Measurements from ENCODE around the gene PGLYRP2.

PGLYRP2 gene

DNA sequence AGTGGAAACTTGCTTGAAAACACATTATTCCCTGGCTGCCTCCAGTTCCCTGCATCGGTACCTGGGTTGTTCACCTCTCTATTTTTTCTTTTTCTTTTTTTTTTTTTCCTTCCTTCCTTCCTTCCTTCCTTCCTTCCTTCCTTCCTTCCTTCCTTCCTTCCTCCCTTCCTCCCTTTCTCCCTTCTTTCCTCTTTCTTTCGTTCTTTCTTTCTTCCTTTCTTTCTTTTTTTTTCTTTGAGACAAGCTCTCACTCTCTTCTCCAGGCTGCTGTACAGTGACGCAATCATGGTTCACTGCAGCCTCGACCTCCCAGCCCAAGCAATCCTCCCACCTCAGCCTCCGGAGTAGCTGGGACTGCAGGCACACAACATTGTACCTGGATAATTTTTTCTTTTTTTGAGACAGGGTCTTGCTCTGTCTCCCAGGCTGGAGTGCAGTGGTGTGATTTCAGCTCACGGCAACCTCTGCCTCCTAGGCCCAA, 11.5 kb downstream of the PGLYRP2 start:
- Histone ChIP-seq H3K9me3 (ENCODE audit: control insufficient read depth, low read length) (no peaks in the 10 kb centered on the region), H3K36me3 (ENCODE audit: control insufficient read depth, insufficient read depth, low read length) (no peaks in the 10 kb centered on the region), H2AFZ (no peak overlapping the region), H3K9ac (no peak overlapping the region), H3K4me2 (ENCODE audit: low read length) (no peak overlapping the region), H3K4me3 (ENCODE audit: low read depth, low read length) (no peak overlapping the region), H3K4me1 (no peaks in the 10 kb centered on the region), H3K27ac (no peak overlapping the region), H3K27me3 (ENCODE audit: control insufficient read depth, insufficient read depth, low read length) (no peaks in the 10 kb centered on the region), H3K79me2 (no peaks in the 10 kb centered on the region)
- no peak for TF ChIP-seq CTCF (IDR thresholded peaks at IDR 0.05)

GRCh38 chr19:15466851-15467733, 12.2 kb downstream of the PGLYRP2 start:
- H2AFZ ChIP-seq: no peak overlapping the region
- no peak overlapping the region for H3K4me2 ChIP-seq (ENCODE audit: low read length)
- H3K4me3 ChIP-seq (ENCODE audit: low read depth, low read length): no peak overlapping the region
- no peak overlapping the region for H3K27ac ChIP-seq
- no peaks in the 10 kb centered on the region for H3K79me2 ChIP-seq
- H3K9ac ChIP-seq: no peak overlapping the region
- no peaks in the 10 kb centered on the region for H3K4me1 ChIP-seq
- H3K27me3 ChIP-seq (ENCODE audit: control insufficient read depth, insufficient read depth, low read length): no peaks in the 10 kb centered on the region
- TF ChIP-seq CTCF (IDR thresholded peaks at IDR 0.05): no peak
- H3K36me3 ChIP-seq (ENCODE audit: control insufficient read depth, insufficient read depth, low read length): no peaks in the 10 kb centered on the region
- H3K9me3 ChIP-seq (ENCODE audit: control insufficient read depth, low read length): no peaks in the 10 kb centered on the region

- peak within 1 kb of the TSS; percentile 24 for H3K27ac ChIP-seq
- no peaks in the 10 kb centered on the region for H3K36me3 ChIP-seq (ENCODE audit: control insufficient read depth, insufficient read depth, low read length)
- H3K4me1 ChIP-seq: no peaks in the 10 kb centered on the region
- H3K4me3 ChIP-seq (ENCODE audit: low read depth, low read length): no peak within 1 kb of the TSS
- H2AFZ ChIP-seq: no peak within 1 kb of the TSS
- H3K27me3 ChIP-seq (ENCODE audit: control insufficient read depth, insufficient read depth, low read length): no peaks in the 10 kb centered on the region
- no peaks in the 10 kb centered on the region for H3K79me2 ChIP-seq
- H3K9me3 ChIP-seq (ENCODE audit: control insufficient read depth, low read length): no peaks in the 10 kb centered on the region
- no peak within 1 kb of the TSS for H3K9ac ChIP-seq
- no peak within 1 kb of the TSS for H3K4me2 ChIP-seq (ENCODE audit: low read length)
- no peak for TF ChIP-seq CTCF (IDR thresholded peaks at IDR 0.05)
Measured at GRCh38 chr19:15464394-15465385, 14.6 kb downstream of the PGLYRP2 start, which contains the start of gene RASAL3. TSS of gene RASAL3 (minus strand) at chr19:15464544. CDS start at chr19:15464358, 186 bp downstream.

- no peaks in the 10 kb centered on the region for H3K36me3 ChIP-seq (ENCODE audit: control insufficient read depth, insufficient read depth, low read length)
- no peak overlapping the region for H3K9ac ChIP-seq
- peak overlapping the region; percentile 24 for H3K27ac ChIP-seq
- H3K79me2 ChIP-seq: no peaks in the 10 kb centered on the region
- no peak for TF ChIP-seq CTCF (IDR thresholded peaks at IDR 0.05)
- no peaks in the 10 kb centered on the region for H3K9me3 ChIP-seq (ENCODE audit: control insufficient read depth, low read length)
- no peaks in the 10 kb centered on the region for H3K4me1 ChIP-seq
- no peaks in the 10 kb centered on the region for H3K27me3 ChIP-seq (ENCODE audit: control insufficient read depth, insufficient read depth, low read length)
- H2AFZ ChIP-seq: no peak overlapping the region
- no peak overlapping the region for H3K4me2 ChIP-seq (ENCODE audit: low read length)
- no peak overlapping the region for H3K4me3 ChIP-seq (ENCODE audit: low read depth, low read length)
Measured at GRCh38 chr19:15463861-15464371, 15.4 kb downstream of the PGLYRP2 start.
